GM19240 (cell line): Measurements from ENCODE around the gene ACSS3.
"Not testable (repeated sequence)": the region's sequence is repeated elsewhere in the genome, so short reads cannot be mapped to it uniquely, and the experiment has no call there.

Experiments
- DNase-seq: peaks from one replicate; pipeline ENCODE4 v3.0.0; 2011; ENCODE audit warnings: low spot score; ENCODE audit not compliant: insufficient read length

Gene ACSS3

GRCh38 chr12:81166790-81167189, 88.9 kb downstream of the ACSS3 start:
- no peak for DNase-seq

- DNase-seq: no peak
Measured at GRCh38 chr12:81167694-81168093, 89.8 kb downstream of the ACSS3 start.

GRCh38 chr12:81168445-81168844, 90.6 kb downstream of the ACSS3 start:
- DNase-seq: no peak

GRCh38 chr12:81170072-81170471, 92.2 kb downstream of the ACSS3 start:
- no peak for DNase-seq

- DNase-seq: no peak
Measured at GRCh38 chr12:81172851-81173250, 95.0 kb downstream of the ACSS3 start.

GRCh38 chr12:81174664-81175063, 96.8 kb downstream of the ACSS3 start:
- DNase-seq: no peak

- DNase-seq: no peak
Measured at GRCh38 chr12:81176796-81177195, 98.9 kb downstream of the ACSS3 start.

- no peak for DNase-seq
Measured at GRCh38 chr12:81181691-81182090, 103.8 kb downstream of the ACSS3 start.

- no peak for DNase-seq
Measured at GRCh38 chr12:81187686-81188085, 109.8 kb downstream of the ACSS3 start.

- no peak for DNase-seq
Measured at GRCh38 chr12:81196595-81196994, 118.7 kb downstream of the ACSS3 start.

GRCh38 chr12:81200561-81200960, 122.7 kb downstream of the ACSS3 start:
- DNase-seq: not testable (repeated sequence)

GRCh38 chr12:81203671-81204204, 125.9 kb downstream of the ACSS3 start:
- no peak for DNase-seq

GRCh38 chr12:81205416-81205815, 127.5 kb downstream of the ACSS3 start:
- DNase-seq: no peak

GRCh38 chr12:81206429-81206828, 128.6 kb downstream of the ACSS3 start:
- no peak for DNase-seq

- no peak for DNase-seq
Measured at GRCh38 chr12:81207173-81207572, 129.3 kb downstream of the ACSS3 start.

- no peak for DNase-seq
Measured at GRCh38 chr12:81207664-81208063, 129.8 kb downstream of the ACSS3 start.

- no peak for DNase-seq
Measured at GRCh38 chr12:81208187-81208911, 130.5 kb downstream of the ACSS3 start.

- no peak for DNase-seq
Measured at GRCh38 chr12:81209012-81209411, 131.1 kb downstream of the ACSS3 start.

- not testable (repeated sequence) for DNase-seq
Measured at GRCh38 chr12:81209772-81210225, 131.9 kb downstream of the ACSS3 start.

- no peak for DNase-seq
Measured at GRCh38 chr12:81211306-81211705, 133.4 kb downstream of the ACSS3 start.

- DNase-seq: no peak
Measured at GRCh38 chr12:81212996-81213696, 135.3 kb downstream of the ACSS3 start.

- DNase-seq: no peak
Measured at GRCh38 chr12:81216739-81217138, 138.9 kb downstream of the ACSS3 start.

GRCh38 chr12:81221681-81222080, 143.8 kb downstream of the ACSS3 start:
- no peak for DNase-seq
